Bronchial epithelial cell (primary cell): ENCODE results near the gene NIT1. TPM values are rescaled to one million over a fixed set of nuclear protein-coding genes. Genes with fewer than 3 reads are reported as not detected.

Experiments used
- DNase-seq: peaks from one replicate; pipeline ENCODE4 v3.0.0-alpha.2; 2010; ENCODE audit warnings: low read depth
- FAIRE-seq: peaks from 2 replicates; lab custom pipeline; 2011; peaks lifted over from hg19 to GRCh38; lab: Jason Lieb, UNC
- H3K27me3 ChIP-seq: 2 replicates; pipeline ENCODE4 v1.5.1; 2011; ENCODE audit warnings: low read length; ENCODE audit not compliant: control insufficient read depth, insufficient read depth
- H3K36me3 ChIP-seq: 2 replicates; pipeline ENCODE4 v1.5.1; 2011; ENCODE audit warnings: low read length; ENCODE audit not compliant: control insufficient read depth, insufficient read depth
- H3K4me3 ChIP-seq: 2 replicates; pipeline ENCODE4 v1.5.1; 2011; ENCODE audit warnings: mild to moderate bottlenecking, low read depth, low read length, control low read depth
- total RNA-seq: library from RNA; depleted of rRNA; stranded (reverse); fragments of >200 nt; gene quantifications from 2 replicates; pipeline ENCODE4 v1.2.1, GENCODE V29; 2014
- TF ChIP-seq, protein P1 (sequence below): IDR thresholded peaks from 2 replicates; pipeline ENCODE4 v1.5.1; 2011; ENCODE audit warnings: mild to moderate bottlenecking, moderate library complexity, low read length, control low read depth, inconsistent platforms; ENCODE audit not compliant: insufficient read depth, severe bottlenecking

NIT1 gene
- total RNA-seq, 1 donor from 2014 or later: 40.5 TPM

DNA sequence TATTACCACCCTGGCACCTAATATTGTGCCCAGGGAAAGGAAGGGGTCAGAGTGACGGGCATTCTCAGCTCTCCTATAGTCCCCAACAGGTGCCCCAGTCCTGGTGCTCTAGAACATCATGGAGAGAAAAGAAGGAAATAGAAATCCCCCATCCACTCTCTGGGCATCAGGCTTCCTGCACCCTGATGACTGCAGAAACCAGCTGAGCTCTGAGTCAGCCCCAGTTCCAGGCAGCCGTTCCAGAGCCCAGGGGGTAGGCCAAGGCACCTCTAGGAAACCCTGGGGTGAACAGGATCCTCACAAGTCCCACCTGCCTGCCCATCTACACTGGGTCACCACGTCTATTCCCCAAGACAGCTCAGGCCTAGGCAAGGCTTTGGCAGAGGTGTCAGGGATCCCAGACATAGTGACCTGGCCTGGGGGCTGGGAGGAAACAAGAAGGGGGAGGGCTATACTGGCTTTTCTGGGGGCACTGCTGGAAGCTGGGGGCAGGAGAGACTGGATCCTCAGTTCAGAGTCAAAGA lies 29.3 kb upstream of the NIT1 start:
- peak overlapping the region; percentile 62 for H3K4me3 ChIP-seq
- FAIRE-seq: no peak
- H3K36me3 ChIP-seq: no peaks in the 10 kb centered on the region
- TF ChIP-seq, protein P1, sequence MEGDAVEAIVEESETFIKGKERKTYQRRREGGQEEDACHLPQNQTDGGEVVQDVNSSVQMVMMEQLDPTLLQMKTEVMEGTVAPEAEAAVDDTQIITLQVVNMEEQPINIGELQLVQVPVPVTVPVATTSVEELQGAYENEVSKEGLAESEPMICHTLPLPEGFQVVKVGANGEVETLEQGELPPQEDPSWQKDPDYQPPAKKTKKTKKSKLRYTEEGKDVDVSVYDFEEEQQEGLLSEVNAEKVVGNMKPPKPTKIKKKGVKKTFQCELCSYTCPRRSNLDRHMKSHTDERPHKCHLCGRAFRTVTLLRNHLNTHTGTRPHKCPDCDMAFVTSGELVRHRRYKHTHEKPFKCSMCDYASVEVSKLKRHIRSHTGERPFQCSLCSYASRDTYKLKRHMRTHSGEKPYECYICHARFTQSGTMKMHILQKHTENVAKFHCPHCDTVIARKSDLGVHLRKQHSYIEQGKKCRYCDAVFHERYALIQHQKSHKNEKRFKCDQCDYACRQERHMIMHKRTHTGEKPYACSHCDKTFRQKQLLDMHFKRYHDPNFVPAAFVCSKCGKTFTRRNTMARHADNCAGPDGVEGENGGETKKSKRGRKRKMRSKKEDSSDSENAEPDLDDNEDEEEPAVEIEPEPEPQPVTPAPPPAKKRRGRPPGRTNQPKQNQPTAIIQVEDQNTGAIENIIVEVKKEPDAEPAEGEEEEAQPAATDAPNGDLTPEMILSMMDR: no peak
- peak; percentile 85 for DNase-seq
- H3K27me3 ChIP-seq: no peaks in the 10 kb centered on the region

DNA sequence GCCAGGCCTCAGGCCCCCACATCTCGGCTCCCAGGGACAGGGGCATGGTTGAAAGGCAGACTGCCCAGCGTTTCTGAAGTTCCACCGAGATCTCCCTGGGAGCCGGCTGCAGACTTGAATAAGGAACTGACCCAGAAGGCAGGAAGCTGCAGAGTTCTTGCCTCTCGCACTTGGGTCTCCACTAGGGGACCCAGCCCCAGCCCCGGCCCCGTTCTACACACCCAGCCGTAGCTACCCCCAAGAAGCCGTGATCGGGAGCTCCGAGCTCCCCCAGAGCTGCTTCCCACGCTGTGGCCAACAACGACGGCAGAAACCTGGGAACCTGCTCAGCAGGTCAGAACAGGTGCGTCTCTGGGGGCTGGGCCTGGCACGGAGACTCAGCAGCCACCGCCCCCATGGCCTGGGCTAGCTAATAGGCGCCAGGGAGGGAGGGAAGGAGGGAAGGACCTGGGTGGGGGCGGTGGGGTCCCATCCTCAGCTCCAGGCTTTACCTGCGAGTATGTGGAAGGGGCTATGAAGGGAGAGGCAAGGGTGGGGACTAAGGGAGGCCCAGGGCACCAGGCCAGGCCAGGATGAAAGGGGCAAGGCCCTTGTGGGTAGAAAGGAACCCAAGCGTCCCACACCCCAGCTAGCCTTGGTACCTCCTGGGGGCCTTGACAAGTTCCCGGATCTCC lies 28.5 kb upstream of the NIT1 start, which contains the start of gene NECTIN4:
NECTIN4 (minus strand) TSS at position 308 of the 674 bp plus-strand sequence; CDS start at position 46, 262 bp downstream.
- peak; percentile 79 for DNase-seq
- peak within 1 kb of the TSS; percentile 62 for H3K4me3 ChIP-seq
- FAIRE-seq: no peak
- no peaks in the 10 kb centered on the region for H3K36me3 ChIP-seq
- H3K27me3 ChIP-seq: no peaks in the 10 kb centered on the region
- TF ChIP-seq, protein P1: no peak

GRCh38 chr1:161089938-161090337 lies 28.0 kb upstream of the NIT1 start:
- TF ChIP-seq, protein P1: no peak
- Histone ChIP-seq H3K4me3 (no peak overlapping the region), H3K27me3 (no peaks in the 10 kb centered on the region), H3K36me3 (no peaks in the 10 kb centered on the region)
- FAIRE-seq (no peak), DNase-seq (no peak)

DNA sequence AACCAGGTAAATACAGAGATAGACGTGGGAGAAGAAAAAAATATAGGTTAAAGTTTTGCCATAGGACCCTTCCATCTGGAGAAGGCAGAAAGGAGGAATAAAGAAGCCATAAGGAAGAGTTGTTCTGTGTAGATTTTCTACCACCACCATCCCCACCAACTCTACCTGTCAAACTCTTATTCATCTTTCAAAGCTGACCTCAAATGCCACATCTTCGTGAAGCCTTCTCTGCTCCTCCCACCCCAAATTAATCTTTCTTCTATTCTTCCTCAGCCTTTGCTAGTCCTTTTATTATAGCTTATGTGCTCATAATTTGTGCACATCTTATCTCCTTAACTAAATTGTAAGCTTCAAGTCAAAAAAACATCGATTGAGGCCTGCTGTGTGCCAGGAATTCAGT lies 27.3 kb upstream of the NIT1 start:
- Histone ChIP-seq H3K27me3 (no peaks in the 10 kb centered on the region), H3K36me3 (no peaks in the 10 kb centered on the region)
- no peak for FAIRE-seq

GRCh38 chr1:161091093-161091492 lies 26.8 kb upstream of the NIT1 start:
- FAIRE-seq: no peak
- Histone ChIP-seq H3K36me3 (no peaks in the 10 kb centered on the region), H3K4me3 (no peak overlapping the region), H3K27me3 (no peaks in the 10 kb centered on the region)
- TF ChIP-seq, protein P1: no peak
- no peak for DNase-seq

More for the DNA sequence above, 27.3 kb upstream of the NIT1 start:
- H3K4me3 ChIP-seq: no peak overlapping the region
- DNase-seq: no peak
- TF ChIP-seq, protein P1: no peak
